ENCODE measurements around the gene SPDYE1.
"Not testable (repeated sequence)": the region's sequence is repeated elsewhere in the genome, so short reads cannot be mapped to it uniquely, and the experiment has no call there.

DNA sequence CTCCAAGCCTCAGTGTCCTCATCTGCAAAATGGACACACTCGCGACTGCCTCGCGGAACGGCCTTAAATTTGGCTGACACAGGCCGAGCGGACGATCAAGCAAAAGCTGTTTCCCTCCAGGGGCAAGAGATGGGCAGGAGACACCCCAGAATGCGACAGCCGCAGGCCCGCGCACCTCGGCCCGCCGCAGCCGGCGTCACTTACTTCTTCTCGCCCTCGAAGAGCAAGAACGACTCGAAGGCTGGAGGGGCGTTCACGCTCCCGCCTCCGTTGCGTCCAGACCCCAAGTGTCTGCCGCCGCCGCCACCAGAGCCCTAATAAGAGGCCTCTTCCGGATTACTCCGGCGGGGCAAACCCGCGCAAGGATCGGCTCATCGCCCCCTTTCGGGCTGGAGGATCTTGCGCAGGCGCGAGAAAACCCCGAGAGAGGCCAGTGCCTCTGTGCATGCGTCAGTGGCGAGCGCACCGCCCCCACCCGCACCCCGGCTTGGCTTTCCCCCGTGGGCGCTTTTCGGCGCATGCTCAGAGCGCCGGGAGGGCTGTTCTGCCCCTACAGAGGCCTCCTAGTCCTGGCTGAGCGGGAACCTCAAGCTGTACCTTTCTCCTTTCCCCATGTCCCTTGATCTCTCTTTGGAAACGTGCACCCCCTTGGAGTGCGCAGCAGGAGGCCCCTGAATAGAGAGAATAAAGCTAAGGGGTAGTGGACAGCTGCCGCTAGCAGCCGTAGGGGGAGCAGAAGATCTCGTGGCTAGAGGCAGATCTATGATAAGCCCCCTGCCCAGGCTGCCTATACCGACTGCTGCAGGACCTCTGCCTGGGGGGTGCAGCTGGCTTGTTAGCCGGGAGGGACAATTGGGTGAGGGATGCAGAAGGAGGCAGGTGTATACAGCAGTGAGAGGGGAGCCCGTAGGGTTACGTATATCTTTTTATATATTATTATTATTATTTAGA, 21.4 kb downstream of the SPDYE1 start:
- not testable (repeated sequence) for TF ChIP-seq MYC (IDR thresholded peaks at IDR 0.05; ENCODE audit: low read depth, low read length)
- TF ChIP-seq CTCF (IDR thresholded peaks at IDR 0.05; ENCODE audit: low read depth, low read length), result peak; percentile 60
